SK-N-SH (cell line): ENCODE measurements around the gene KPRP.

ENCODE experiments used
- CTCF ChIP-seq: fragments of 200-600 bp; sonication (generic); IDR thresholded peaks from 2 replicates; pipeline ENCODE4 v1.6.1; 2017; ENCODE audit warnings: antibody characterized with exemption, mild to moderate bottlenecking, moderate library complexity
- EP300 ChIP-seq, 2 experiments: IDR thresholded peaks; 2 replicates each; pipeline versions ENCODE4 v1.4.0 to v1.6.1; 2012; ENCODE audit warnings: borderline replicate concordance in 1 of 2, low read depth in 1 of 2, low read length in 1 of 2
- EZH2phosphoT487 ChIP-seq: fragments of 200-600 bp; sonication (generic); IDR thresholded peaks from 2 replicates; pipeline ENCODE4 v1.6.1; 2017; ENCODE audit warnings: low read depth, mixed run types, mild to moderate bottlenecking, antibody characterized with exemption, moderate library complexity, borderline replicate concordance
- FOXM1 ChIP-seq: IDR thresholded peaks from 2 replicates; pipeline ENCODE4 v1.4.0; 2012; ENCODE audit warnings: low read depth, mild to moderate bottlenecking
- GABPA ChIP-seq: IDR thresholded peaks from 2 replicates; pipeline ENCODE4 v1.4.0; 2012; ENCODE audit warnings: low read depth, mild to moderate bottlenecking
- MAX ChIP-seq: IDR thresholded peaks from 2 replicates; pipeline ENCODE4 v1.4.0; 2012; ENCODE audit warnings: low read depth
- PBX3 ChIP-seq: IDR thresholded peaks from 2 replicates; pipeline ENCODE4; 2012
- POLR2AphosphoS5 ChIP-seq: IDR thresholded peaks from 2 replicates; pipeline ENCODE4 v1.6.1; 2012; ENCODE audit warnings: low read depth, low read length
- REST ChIP-seq: IDR thresholded peaks from 2 replicates; pipeline ENCODE4 v1.6.1; 2012; ENCODE audit warnings: mild to moderate bottlenecking, low read depth, low read length, moderate library complexity
- SIN3A ChIP-seq: IDR thresholded peaks from 2 replicates; pipeline ENCODE4 v1.6.1; 2012; ENCODE audit warnings: low read depth, mild to moderate bottlenecking, low read length, moderate library complexity, borderline replicate concordance
- SMC3 ChIP-seq: IDR thresholded peaks from 2 replicates; pipeline ENCODE4 v1.6.1; 2012; ENCODE audit warnings: low read depth, low read length, improper control_type of control experiment
- TAF1 ChIP-seq: IDR thresholded peaks from 2 replicates; pipeline ENCODE4 v1.6.1; 2012; ENCODE audit warnings: low read depth, mild to moderate bottlenecking, low read length, moderate library complexity, borderline replicate concordance

- TF ChIP-seq POLR2AphosphoS5 (no peak), EZH2phosphoT487 (no peak), TAF1 (no peak), CTCF (no peak), EP300 (IDR thresholded peaks at IDR 0.05; ENCODE audit: borderline replicate concordance in 1 of 2, low read depth in 1 of 2, low read length in 1 of 2) (no peak), FOXM1 (no peak), GABPA (no peak), SIN3A (no peak), MAX (no peak), SMC3 (no peak), REST (no peak), PBX3 (no peak)
Observed at GRCh38 chr1:152756872-152757271, 953 bp upstream of the KPRP start.
